Measurements from ENCODE around the gene ALDH3A1.

ALDH3A1 gene

DNA sequence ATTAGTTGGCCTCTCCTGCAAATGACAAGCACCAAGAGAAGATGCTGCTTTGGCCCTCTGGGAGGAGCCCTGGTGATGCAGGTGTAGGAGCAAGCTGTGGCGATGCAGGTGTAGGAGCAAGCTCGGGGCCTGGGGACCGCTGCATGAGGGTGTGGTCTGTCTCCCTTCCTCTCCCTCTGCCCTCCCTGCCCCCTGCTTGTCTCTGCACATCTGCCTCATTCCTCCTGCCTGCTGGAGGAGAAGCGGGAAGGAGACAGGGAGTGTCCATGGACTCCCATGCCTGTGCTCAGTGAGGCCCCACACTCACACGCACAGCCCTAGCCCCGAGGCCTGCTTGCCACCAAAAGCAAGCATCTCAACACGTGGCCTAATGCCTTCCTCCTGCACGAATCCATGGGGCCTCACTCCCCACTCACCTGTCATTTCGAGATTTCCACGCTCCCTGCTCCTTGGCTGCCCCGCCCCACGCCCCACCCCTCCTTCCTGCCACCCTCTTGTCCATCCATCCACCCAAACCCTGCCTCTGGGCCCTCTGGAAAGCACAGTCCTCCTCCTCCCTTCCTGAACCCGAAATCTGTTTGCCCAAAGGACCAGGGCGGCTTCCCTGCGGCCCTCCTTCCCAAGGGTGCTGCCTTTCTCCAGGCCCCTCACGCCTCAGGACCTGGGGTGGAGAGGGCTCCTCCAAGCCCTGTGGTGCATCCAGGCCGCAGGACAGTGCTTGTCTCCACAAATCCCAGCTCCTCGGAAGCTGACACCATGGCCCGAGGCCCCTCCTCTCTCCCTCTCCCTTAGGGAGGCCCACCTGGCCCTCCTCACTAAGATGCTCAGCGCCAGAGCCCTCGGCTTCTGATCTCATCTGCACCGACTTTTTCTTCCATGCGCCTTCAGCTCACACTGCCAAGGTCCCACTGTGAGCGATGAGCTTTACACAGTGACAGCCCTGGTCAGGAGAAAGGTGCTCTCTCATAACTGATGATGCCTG is 11.8 kb upstream of the ALDH3A1 start:
- DNase-seq, result no peak

DNA sequence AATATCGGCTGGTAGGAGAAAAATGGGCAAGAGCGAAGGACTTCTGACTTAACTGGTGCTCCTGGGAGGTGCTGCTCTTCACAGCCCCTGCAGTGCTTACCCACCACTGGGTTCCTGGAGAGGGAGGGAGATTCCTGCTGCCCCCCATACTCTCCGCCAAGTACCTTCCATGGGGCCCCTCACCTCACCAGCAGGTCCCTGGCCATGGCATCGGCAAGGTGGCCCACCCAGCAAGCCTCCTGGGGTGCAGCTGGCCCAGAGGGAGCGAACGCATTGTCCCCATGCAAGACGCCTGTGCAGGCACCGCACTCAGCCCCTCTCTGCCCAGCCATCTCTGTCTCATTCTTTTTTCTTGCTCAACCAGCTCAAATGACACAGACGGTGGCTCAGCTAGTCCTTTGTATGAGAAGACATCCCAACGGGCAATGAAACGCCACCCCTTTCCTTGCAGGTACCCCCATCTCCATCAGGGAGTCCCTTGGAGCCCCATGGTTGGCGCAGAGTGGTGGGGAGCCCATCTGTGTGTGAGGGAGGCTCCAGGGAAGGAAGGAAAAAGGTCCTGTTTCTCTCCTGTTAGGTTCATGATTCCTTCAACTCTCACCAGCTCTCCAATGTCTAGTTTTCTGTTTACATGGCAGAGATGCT is 9.6 kb upstream of the ALDH3A1 start:
- no peak for DNase-seq

DNA sequence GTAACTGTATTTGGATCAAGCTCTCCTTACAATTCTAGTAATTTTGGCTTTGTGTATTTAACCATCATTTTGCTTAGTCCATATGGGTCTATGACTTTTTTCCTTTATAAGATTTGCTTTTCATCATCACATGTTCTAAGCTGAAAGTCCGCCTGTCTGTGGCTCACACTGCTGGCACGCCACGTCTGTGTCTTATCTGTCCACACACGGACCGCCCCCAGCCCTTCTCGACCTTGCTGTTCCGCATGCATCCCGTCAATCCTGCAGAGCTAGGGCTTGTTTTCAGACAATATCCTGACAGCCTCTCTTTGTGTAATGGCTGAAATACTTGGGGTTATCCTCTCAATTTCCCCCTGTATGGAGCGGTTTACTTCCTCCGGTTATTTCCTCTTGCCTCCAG is 8.4 kb upstream of the ALDH3A1 start:
- DNase-seq, result no peak

DNA sequence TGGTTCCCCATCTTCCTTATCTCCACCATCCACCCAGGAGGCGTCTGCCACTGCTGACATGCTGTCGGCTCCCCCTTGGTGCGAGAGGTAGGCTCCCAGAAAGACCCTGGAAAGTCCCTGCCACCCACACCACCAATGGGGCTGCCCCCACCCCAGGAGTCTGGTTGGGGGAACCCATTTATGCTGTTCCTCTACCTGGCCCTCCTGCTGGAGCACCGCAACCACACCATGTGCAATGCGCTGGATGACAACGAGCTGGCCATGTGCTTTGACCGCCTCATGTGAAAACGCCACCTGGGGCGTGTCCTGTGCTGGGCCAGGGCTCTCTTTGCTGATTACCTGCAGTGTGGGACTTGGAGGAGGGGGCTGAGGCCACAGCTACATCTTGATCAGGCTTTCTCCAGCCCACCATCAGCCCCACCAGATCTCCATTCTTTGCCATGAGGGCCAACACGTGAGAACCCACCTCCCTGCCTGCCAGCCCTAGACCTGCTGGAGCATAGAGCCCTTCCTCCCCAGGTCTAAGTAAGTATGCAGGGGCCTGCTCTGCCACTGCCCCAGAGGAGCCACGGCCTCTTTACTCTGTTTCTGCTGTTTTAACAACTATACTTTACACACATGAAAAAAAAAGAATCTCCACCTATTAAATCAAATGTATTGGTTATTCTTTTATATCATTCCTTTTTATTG is 7.9 kb upstream of the ALDH3A1 start:
- DNase-seq, result no peak

DNA sequence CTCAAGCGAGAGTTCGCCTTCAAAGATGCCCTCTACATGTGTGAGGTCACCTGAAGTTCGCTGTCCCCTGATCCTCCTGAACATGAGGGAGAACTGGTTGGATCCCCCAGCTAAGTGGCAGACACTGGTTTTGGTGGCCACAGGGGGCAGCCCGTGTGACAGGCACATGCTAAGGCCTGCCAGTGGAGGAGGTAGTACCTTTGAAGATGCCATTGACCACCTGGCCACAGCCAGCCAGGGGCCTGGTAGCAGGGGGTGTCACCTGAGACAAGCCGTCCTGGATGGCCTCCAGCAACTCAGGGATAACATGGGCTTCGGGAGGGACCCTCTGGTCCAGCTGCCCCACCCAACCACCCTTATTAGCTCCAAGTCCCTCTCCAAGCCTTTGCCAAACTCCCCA is 7.3 kb upstream of the ALDH3A1 start:
- DNase-seq, result no peak

DNA sequence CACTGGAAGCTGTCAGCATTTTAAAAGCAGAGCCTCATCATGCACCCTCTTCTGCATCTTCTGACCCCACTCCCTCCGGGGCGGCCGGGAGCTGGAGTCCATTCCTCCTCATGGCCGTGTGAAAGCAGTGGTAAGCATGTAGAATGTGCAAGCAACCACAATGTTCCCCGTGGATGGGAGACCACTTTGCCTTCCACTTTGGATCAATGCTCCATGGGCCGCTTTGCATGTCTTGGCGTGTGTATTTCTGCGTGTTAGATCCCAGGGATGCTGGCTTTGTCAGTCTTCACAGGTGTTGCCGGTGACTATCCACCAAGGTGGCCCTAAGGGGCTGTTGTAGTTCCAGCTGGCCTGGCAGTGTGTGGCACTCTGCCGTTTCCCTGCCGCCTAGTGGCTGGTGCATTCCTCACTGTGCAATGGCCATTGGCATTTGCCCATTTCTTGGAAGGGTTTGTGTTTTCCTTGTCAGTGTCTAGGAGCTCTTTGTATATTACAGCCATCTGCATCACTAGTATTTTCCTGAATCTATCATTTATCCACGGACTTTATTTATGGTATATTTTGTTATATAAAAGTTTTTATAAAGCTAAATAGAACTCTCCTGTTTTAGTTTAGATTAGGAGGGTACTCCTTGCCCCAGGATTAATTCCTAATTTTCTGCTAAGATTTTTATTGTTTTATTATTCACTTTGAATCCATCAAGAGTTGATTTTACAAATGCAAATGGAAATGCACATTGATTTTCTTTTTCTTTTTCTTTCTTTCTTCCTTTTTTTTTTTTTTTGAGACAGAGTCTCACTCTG is 5.8 kb upstream of the ALDH3A1 start:
- no peak for DNase-seq

DNA sequence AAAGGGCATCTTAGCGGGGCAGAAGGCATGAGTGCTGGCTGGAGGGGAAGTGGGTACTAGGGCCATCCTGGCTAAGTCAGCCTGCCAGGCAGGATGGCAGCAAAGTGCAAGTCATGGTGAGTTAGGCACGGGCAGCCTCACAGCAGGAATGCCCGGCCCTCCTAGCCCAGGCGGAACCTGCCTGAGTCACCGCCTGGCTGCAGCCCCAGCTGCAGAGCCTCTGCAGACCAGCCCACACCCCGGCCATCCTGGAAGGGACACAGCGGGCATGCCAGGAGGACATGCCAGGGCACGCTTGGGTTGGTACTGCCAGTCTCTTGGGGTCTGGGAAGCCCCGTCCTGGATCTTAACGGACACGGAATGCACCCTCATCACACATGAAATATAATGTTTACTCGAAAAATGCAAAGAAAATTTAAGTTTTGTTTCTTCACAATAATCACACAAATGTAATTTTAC is 5.0 kb upstream of the ALDH3A1 start:
- no peak for DNase-seq

DNA sequence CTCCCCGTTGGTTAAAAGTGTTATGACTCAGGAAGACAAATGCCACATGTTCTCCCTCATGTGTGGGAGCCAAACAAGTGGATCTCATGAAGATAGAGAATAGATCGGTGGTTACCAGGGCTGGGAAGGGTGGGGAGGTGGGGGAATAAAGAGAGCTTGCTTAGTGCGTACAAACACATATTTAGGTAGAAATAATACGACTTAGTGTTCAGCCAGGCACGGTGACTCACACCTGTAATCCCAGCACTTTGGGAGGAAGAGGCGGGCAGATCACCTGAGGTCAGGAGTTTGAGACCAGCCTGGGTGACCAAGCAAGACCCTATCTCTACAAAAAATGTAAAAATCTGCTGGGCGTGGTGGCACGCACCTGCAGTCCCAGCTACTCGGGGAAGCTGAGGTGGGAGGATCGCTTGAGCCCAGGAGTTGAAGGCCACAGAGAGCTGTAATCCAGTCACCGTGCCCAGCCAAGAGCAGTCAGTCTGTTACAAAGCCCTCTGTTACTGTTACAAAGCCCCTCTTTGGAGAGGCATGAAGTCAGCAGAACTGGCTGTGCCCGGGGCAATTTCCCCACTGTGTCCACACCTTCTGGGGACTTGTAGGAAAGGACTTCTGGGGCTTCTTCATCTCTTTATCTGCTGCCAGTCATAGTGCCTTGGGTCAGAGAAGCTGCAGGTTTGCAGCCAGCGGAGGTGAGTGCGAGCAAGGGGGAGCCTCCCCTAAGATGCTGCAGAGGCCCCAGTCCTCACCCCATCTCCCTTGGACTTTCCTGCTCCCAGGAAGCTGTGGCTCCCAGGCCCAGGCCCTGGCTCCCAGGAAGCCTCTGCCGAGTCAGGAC is 4.3 kb upstream of the ALDH3A1 start:
- DNase-seq, result no peak

DNA sequence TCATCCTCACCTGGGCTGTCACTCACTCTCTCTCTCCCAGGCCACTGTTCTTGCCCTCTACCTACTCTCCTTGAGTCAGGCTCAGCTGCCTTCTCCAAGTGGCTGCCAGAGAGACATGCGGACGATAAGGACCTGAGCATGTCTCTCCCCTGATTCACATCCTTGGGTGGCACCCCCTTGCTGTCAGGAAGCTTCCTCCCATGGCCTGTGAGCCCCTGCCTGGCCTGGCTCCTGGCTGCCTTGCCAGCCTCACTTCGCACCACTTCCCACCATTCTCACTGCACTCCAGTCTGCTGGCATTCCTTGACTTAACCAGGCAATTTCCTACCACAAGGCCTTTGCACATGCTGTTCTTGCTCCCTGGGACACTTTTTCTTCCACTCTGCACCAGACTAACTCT is 2.7 kb upstream of the ALDH3A1 start:
- DNase-seq, result no peak

DNA sequence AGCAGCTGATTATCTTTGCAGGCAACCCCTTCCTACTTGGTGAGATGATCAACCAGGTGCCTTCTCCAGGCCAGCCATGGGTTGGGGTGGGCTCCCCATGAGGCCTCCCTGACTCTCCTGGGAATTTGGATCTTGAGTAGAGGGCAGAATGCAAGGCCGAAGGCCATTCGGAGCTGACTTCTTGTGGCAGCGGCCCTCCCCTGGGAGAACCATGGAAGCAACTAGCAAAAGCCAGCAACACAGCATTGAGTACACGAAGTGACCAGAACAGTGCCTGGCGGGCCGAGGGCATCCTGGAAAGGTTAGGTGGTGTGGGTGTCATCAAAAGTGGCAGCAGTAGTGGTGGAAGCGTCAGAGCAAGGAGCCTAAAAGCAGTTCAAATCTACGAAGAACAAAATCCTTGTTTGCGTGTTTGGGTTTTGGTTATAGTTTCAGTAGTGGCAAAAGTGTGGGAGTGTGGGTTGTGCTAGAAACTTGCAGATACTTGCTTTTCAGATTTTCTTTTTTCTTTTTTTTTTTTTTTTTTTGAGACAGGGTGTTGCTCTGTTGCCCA is 2.0 kb upstream of the ALDH3A1 start:
- no peak for DNase-seq

DNA sequence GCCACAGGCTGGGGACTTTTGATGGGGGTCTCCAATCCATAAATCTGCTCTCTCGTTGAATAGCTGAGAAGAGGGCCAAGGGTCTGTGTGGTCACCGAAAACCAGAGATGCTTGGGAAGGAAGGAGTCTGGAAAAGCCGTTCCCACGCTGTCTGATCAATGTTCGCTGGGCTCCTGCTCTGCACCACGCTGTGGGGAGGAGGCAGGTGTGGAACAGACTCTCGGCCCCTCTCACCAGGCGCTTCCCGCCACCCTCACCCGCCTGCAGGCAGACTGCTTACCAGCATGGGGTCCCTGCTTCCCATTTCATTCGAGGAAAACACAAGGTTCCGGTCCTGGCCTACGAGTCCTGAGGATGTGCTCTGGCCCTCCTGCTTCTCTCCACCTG is 702 bp upstream of the ALDH3A1 start:
- DNase-seq, result no peak

DNA sequence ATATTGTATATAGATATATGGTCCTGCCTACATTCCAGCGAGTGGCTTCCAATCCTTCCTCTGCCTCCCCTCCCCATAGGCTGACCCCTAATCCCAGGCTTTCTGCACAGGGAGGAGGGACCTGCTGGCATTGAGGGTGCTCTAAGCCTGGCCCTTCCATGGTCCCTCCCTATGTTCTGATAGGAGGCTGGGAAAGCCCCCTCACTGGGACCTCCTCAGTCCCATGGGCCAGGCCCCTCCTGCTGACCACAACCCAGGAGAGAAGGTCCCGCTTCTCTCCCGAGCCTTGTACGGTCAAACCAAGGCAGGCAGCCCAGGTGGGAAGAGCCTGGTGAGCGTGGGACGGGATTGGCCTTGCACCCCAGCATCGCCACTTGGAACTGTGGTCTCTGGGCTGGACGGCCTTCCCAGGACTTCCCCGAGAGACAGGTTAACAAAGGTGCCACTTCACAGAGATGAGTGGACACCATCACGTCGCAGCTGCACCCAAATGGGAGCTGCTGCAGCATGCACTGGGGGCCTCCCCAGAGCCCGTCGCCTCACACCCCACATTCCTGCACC is 859 bp downstream of the ALDH3A1 start:
- DNase-seq, result no peak

DNA sequence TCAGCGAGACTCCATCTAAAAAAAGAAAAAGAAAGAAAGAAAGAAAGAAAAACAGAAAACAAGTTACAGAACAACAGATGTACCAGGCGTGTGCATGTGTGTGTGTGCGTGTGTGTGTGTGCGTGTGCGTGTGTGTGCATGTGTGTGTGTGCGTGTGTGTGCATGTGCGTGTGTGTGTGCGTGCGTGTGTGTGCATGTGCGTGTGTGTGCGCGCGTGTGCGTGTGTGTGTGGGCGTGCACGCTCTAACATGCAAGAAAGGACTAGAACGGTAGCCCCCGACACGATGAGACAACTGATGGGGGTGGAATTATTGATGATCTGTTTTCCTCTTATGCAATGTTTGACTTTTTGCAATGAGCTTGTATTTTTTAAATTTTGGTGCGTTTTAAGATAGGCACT is 1.6 kb downstream of the ALDH3A1 start:
- DNase-seq, result no peak

DNA sequence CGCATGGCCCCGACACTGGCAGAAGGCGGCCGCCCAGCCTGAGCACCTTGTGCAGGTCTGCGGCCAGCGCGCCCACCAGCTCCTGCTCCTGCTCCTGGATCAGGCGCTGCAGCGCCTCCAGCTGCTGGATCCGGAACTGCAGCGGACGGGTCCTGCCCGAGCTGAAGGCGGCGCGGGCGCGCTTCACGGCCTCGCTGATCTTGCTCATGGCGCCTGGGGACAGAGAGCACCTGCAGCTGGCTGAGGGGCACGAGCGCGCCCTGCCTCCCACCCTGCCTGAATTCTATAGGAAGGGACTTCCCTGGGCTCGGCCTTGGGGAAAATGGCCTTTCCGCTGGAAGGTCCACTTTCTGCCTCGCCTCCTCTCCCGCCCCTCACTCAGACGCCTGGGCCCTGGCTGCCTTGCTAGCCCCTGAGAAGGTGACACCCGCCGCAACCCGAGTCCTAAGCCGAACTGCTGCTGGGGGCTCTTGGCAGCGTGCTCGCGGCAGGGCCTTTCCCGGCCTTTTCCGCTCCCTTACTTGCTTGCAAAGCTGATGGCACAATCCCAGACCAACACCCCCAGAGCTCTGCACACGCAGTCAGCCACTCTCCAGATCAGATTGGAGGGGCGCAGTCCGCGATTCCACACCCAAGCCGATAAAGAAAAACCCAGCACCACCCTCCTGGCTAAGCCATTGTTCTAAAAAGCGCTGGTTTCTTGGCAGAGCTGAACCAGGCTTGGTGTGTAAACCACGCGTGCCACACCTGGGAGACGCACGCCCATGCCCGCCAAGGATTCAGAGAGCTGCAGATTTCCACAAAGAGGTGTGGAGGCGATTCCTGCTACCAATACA is 3.0 kb downstream of the ALDH3A1 start:
- peak; percentile 61 to 87 (median 82) for DNase-seq

DNA sequence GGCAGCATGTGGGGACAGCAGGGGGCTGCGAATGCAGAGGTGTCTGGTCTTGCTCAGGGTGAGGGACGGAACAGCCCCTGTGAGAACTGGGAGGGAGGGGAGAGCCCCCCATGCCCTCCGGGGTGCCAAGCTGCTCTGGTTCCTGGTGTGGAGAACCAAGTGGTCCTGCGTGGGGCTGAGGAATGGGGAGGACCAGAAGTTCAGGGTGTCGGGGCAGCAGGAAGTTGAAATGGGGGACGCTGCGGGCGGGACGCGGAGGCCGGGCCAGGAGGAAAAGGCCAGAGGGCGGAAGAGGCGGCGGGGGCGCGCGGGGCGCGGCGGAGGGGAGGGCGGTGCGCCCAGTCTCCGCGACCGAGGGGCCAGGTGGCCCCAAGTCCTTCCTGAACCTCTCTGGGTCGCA is 3.6 kb downstream of the ALDH3A1 start:
- peak in 1 of 4 experiments; percentile 27 for DNase-seq

DNA sequence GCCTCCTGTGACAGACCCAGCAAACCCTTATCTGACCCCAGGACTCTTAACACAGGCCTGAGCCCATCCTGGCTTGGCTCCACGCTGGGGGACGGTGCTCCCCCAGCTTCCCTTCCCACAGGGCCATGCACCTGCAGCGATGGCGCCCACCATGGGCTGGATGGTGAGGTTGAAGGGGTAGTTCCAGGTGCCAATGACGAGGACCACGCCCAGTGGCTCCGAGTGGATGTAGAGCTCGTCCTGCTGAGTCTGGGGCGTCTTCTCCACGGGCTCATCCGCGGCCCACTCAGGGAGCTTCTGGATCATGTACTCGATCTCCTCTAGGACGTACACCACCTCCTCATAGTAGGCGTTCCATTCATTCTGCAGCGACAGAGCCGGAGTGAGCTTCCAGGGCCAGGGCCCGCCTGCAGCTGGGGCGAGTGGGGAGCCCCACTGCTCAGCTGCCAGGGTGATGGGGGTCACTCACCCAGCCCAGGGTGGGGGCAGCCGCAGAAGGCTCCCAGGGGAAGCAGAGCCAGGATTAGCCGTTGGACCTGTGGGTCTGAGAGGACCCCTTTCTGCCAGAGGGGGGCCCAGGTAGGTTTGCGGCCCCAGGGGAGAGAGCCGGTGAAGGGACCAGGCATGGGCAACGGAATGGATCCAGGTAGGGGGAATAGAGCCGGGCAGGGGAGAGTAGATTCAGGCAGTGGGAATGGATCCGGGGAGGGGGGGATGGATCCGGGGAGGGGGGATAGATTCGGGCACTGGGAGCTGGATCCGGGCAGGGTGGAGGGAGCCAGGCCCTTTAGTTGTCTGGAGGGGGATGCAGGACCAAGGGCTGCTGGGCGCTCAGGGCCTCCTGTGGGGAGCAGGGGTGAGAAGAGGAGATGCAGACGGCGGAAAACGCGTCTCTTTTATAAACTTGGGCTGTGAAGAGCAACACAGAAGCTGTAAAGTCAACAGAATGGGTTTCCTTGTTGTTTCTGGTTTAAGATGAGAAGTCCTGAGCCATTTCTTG is 4.7 kb downstream of the ALDH3A1 start:
- DNase-seq, result no peak

DNA sequence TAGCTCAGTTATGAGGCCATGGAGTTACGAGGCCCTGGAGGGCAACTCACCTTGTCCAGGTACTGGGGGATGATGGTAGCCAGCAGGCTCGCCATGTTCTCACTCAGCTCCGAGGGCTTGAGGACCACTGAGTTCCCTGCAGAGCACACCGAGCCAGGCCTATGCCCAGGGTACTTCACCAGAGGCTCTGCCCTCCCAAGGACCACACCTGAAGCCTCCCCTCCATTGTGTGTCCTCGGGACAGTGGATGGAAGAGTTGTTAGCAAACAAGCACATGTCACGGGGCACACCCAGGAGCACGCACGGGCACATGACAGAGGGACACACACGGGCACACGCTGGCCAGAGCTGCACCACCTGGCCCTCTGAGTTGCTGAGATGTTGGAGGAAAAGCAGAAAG is 5.6 kb downstream of the ALDH3A1 start:
- DNase-seq, result no peak

DNA sequence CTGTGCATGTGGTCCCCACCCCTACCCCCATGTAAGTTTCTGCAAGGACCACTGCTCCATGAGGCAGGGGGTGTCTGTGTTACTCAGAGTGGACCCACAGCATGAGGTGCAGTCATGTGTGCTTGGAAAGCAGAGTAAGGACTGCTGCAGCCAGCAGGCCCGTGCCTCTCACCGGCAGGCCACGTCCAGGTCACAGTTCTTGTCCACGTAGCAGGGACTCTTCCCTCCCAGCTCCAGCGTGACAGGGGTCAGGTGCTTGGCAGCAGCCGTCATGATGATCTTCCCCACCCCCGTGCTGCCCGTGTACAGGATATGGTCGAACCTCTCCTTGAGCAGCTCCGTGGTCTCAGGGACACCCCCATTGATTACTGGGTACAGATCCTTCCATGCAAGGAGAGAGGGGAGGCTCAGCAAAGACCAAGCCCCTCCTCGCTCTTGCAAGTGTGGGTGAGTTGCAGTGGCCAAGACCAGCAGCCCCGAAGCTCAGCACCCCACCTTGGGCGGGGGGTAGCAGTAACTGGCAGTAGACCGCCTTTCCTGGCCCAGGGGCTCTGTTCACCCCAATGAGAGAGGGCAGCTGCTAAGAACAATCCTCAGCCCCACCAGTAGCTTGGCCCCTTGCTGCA is 6.2 kb downstream of the ALDH3A1 start:
- no peak for DNase-seq
